ENCODE data around the gene MIF.
"Not testable (repeated sequence)": the region's sequence is repeated elsewhere in the genome, so short reads cannot be mapped to it uniquely, and the experiment has no call there.

MIF gene

DNA sequence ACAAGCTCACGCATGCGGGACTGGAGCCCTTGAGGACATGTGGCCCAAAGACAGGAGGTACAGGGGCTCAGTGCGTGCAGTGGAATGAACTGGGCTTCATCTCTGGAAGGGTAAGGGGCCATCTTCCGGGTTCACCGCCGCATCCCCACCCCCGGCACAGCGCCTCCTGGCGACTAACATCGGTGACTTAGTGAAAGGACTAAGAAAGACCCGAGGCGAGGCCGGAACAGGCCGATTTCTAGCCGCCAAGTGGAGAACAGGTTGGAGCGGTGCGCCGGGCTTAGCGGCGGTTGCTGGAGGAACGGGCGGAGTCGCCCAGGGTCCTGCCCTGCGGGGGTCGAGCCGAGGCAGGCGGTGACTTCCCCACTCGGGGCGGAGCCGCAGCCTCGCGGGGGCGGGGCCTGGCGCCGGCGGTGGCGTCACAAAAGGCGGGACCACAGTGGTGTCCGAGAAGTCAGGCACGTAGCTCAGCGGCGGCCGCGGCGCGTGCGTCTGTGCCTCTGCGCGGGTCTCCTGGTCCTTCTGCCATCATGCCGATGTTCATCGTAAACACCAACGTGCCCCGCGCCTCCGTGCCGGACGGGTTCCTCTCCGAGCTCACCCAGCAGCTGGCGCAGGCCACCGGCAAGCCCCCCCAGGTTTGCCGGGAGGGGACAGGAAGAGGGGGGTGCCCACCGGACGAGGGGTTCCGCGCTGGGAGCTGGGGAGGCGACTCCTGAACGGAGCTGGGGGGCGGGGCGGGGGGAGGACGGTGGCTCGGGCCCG lies at the start of gene MIF:
TSS of gene MIF (plus strand) at position 439 of the 765 bp plus-strand sequence. CDS start at position 531, 92 bp downstream.
- DNase-seq, result peak; percentile 90

DNA sequence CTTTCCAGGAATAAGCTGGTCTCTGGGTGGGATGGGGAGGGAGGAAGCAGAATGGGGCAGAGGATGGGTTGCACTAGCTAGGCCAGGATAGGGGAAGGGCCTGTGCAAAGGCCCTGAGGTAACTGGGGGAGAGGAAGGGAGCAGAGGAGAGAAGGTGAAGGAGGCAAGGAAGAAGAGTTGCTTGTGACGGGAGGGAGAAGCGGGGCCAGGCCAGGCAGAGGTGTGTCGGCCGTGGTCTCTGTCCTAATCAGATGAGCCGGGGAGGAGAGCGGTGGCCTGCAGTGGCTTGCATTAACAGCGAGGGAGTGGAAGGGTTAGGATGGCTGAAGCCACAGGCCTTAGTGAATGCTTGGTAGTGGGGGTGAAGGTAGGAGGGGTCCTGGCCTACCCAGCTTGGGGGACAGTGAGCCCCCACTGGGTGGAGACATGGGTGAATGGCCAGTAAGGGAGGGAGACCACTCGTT lies 49.4 kb upstream of the MIF start:
- no peak for DNase-seq

DNA sequence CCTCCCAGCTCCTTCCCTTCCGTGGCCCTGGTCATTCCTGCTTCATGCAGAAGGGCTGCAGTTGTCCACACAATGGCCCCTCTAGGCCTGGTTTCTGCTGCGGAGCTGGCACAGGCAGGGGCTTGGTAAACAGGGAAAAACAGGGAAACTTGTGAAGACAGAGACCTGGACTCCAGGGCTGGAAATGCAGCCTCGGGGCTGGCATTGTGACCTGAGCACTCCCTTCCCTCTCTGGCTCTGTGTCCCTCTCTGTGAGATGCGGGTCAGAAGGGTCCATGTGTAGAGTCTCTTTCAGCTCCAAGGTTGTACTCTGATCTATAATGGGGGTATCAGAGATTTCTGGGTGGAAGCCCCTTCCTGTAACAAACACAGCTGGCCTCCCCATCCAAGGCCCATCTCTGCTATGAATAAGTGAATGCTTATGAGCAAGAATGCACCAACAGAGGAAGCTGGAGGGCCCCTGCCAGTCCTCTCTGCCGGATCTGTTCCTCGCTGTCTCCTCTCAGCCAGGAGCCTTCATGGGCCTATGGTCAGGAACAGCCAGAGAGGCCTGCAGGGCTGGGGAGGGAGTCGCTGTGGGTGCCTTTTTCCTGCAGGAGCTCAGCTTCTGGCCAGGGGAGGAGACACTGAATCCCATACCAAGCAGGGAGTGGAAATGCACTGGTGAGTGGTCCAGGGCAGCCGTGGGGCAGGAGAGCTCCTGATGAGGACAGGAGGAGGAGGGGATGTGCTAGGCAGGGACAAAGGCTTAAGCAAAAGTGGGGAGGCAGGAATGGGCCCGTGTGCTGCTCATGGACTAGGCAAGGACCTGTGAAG lies 48.7 kb upstream of the MIF start:
- DNase-seq, result no peak

DNA sequence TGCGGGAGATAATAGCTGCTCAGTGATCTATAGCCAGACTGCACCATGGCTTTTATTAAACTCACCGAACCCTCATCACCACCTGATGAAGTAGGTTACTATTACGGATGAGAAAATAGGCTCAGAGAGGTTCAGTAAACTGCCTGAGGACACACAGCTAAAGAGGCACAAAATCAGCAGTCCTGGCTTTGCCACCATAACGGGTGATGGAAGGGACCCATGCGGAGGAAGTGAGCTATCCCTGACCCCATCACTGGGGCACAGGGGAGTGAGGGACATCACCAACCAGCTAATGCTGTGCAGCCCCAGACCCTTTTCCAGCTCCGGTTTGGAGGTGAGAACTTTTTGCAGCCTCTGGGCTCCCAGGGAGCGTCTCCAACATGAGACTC lies 48.1 kb upstream of the MIF start:
- DNase-seq, result no peak

DNA sequence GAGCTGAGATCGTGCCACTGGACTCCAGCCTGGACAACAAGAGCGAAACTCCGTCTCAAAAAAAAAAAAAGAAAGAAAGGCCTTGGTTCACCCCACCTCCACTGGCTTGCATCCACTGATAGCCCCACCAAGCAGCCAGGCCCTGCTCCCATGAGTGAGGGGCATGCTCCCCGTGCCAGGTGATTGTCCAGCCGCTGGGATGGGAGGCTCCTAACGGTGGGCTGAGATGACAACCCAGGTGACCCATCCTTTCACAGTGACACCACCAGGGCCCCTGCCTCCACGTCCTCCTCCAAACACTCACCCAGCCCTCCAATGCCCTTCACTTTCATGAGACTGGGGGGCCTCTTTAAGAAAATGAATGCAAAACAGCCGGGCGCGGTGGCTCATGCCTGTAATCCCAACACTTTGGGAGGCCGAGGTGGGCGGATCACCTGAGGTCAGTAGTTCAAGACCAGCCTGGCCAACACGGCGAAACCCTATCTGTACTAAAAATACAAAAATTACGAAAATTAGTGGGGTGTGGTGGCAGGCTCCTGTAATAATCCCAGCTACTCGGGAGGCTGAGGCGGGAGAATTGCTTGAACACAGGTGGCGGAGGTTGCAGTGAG lies 46.8 kb upstream of the MIF start:
- no peak for DNase-seq

DNA sequence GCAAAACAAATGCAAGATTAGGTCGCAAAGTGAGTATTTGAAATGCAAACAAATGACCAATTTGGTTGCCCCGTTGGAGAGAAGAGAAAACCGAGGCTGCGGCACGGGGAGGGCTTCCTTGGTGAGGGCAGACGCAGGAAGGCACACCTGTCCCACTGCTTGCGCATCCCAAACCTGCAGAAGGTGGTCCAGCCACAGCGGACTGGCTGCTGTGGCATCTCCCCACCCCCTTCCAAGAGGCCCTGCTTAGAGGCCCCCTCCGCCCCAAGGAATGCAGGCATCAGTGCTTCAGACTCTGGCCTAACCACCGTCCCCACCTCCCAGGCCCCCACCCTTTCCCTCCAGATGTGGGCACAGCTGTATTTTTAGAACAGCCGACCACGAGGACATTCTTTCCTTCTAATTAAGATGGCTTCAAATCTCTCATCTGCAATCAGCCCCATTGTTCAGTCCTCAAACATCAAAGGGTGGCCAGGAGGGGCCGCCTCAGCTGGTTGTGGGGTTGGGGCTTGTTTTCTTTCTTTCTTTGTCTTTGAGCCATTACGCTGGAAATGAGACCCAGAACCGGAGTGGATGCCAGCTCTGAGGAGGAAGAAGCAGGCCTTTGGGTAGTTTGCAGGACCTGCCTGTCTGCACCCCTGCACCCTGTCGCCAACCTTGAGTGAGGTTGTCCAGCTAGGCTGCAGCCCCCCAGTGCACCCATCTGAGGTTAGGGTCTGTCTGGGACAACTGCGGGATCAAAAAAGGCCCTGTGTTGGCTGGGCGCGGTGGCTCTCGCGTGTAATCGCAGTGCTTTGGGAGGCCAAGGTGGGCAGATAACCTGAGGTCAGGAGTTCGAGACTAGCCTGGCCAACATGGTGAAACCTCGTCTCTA lies 46.0 kb upstream of the MIF start:
- DNase-seq, result no peak

DNA sequence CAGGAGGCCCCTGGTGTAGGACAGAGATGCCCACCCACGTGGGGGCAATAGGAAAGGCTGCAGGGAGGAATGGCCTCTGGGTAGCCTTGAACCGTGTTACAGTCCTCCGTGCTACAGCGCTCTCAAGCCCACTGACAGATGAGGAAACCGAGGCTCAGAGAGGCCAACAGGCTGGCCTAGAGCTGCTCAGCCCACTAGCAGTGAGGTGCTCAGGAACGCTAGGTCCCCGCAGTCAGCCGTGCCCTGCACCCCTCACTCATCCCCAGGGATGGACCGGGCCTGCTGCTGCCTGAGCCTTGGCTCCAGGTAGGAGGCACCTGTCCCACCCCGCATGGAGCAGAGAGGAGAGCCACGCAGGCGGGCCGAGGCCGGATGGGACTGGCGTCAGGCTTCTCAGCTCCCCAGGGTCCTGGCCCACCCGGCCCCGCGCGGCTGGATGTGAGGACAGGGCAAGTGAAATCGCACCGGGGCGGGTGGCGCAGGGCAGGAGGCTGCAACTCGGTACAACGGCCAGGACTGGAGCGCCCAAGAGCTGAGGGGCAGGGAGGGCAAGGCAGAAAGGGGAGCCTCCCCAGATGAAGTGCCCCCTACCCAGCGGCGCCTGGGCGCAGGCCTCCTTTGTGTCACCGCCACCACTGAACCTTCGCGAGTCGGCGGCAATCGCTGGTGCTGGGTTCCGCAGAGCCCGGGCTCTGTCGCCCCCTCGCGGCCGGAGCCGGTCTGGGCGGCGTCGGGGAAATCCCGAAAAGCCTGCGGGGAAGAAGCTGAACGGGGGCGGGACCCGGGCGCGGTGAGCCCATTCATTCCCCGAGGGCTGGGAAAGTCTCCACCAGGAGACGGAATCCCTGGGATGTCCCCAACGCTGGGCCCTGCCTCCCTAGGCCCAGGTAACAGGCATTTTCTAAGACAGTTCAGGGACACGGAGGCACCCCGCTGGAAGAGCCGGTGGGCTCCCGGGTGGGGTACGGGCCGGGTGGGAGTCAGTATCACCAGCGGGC lies 44.9 kb upstream of the MIF start:
- DNase-seq, result peak; percentile 57

DNA sequence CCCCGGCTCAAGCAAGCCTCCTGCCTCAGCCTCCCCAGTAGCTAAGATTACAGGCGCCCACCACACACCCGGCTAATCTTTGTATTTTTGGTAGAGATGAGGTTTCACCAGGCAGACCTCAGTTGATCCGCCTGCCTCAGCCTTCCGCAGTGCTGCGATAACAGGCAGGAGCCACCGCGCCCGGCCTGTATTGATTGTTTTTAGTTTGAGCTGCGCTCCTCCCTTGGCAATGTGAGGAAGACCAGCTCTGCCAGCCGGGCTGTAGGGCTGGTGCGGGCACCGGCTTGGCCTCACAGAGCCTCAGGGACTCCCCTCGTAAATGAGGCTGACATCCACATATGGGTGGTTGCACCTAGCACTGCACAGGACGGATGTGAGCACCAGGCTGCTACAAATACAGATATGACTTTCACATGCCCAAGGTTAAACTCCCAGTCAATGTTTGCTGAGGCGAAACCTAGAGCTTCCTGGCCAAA lies 44.0 kb upstream of the MIF start:
- no peak for DNase-seq

DNA sequence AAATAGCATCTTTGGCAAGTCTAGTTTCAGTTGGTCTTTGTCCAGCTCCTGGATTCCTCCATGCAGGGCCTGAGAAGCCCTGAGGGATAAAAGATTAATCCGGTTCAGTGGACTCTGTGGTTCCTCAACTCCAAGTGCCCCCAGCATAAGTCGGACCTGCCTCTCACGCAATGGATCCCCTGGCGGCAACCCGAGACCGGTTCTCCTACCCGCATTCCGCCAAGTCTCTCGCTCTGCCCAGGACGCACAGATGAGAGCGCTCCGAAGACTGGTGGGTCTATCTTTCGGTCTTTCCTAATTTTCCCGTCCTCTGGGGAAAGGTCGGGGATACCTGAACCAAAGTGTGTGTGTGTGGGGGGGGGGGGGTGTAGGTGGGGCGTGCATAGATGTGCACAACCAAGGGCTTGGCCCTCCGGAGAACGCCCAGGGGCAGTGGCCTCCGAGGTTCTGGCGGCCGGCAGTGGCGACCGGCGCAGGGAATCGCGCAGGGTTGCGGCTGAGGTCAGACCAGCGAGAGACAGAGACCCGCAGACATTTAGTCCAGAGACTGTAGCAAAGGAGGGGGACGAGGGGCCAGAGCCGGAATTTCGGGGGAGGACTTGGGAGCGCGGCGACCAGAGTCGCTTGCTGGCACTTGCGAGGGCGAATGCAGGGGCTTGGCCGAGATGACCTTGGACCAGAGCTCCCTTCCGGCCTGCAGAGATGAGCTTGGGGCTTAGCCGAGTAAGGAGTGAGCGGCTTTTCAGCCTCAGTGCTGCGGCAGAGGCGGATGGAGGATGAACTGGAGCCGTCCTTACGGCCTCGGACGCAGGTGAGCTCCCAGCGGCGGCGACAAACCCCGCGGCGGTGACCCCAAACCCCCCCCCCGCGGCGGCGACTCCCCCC lies 37.2 kb upstream of the MIF start:
- peak; percentile 46 for DNase-seq

DNA sequence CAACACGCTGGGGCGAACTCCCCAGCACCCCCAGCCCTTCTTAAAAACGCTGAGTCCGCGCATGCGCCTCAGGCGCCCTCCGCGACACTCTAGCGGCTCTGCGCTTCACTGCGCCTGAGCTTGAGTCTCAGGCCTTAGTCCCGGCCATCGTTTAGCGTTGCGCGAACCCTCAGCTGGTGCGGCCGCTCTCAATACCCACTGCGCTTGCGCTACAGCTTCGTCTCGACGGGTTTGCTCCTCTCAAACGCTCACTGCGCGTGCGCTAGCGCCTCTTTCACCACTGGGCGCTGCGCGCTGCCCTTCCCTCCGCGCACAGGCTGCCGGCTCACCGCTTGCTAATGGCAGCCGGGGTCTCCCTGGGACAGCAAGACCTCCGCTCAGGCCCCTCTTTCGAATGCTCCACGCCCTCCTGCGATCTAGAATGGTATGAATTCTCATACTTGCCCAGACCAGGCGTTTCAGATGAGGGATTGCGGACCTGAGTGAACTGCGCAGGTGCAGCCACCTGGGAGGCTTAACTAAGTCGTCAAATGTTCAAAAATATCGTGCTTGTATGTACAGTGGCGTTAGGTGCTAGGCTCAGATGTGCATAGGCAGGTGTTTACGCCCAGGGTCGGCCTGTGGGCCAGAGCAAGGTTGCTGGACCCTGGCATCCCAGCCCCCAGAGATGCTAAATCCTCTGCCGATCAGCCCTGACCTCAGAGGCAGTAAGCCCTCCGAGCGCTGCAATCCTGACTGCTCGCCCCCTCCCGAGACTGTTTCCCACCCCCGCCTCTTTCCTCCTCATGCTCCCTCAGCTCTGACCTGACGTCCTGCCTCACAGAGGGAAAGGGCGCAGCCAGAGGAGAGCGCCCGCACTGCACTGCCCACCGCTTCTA lies 36.3 kb upstream of the MIF start, which contains the start of gene SLC2A11:
TSS of gene SLC2A11 (plus strand) at position 270 of the 878 bp plus-strand sequence. CDS start at position 395, 125 bp downstream.
- peak; percentile 97 for DNase-seq

DNA sequence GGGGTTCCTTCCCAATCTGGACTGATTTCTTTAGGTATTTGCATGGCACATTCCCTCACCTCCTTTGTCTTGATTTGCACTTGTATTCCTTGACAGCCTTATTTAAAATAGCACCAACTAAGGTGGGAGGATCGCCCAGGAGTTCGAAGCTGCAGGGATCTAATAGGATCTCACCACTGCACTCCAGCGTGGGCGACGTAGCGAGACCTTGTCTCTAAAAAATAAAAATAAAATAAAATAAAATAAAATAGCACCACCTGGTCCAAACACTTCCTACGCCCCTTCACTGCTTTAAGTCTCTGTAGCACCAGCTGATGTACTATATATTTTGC lies 35.7 kb upstream of the MIF start:
- no peak for DNase-seq

DNA sequence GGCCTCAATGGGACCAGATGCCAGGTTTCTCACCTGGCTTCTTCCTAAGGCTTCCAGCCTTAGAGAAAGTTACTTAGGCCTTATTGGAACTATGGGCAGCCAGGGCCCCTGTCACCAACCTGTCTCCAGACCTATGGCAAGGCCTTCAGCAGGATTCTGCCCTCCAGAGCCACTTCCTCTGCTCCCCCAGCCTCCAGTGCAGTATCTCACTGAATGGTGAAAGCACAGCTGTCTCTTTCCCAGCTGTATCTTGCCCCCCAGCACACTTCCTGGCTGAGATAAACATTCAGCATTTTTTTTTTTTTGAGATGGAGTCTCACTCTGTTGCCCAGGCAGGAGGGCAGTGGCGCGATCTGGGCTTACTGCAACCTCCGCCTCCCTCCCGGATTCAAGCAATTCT lies 35.0 kb upstream of the MIF start:
- DNase-seq, result no peak

DNA sequence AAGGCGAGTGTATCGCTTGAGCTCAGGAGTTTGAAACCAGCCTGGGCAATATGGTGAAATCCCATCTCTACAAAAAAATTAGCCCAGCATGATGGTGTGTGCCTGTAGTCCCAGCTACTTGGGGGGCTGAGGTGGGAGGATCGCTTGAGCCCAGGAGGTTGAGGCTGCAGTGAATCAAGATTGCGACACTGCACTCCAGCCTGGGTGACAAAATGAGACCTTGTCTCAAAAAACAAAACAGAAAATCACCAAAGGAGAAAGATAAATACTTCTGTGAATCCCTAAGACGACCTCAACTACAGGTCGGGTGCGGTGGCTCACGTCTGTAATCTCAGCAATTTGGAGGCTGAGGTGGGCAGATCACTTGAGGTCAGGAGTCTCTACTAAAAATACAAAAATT lies 34.0 kb upstream of the MIF start:
- DNase-seq, result not testable (repeated sequence)

DNA sequence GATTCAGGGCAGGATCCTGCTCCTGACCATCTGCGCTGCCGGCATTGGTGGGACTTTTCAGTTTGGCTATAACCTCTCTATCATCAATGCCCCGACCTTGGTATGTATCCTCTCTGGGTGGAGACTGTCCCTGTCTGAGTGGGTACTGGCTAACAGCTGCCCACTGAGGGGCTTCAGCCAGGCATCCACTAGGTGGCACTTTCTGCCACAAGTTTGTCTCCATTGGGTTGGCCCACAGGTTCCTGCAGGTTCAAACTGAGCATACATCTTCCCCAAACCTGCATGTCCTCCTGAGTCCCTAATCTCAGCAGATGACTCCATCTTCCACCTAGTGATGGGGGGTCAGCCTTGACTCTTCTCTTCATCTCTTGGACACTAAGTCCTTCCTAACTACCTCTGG lies 32.1 kb upstream of the MIF start:
- DNase-seq, result peak; percentile 50

DNA sequence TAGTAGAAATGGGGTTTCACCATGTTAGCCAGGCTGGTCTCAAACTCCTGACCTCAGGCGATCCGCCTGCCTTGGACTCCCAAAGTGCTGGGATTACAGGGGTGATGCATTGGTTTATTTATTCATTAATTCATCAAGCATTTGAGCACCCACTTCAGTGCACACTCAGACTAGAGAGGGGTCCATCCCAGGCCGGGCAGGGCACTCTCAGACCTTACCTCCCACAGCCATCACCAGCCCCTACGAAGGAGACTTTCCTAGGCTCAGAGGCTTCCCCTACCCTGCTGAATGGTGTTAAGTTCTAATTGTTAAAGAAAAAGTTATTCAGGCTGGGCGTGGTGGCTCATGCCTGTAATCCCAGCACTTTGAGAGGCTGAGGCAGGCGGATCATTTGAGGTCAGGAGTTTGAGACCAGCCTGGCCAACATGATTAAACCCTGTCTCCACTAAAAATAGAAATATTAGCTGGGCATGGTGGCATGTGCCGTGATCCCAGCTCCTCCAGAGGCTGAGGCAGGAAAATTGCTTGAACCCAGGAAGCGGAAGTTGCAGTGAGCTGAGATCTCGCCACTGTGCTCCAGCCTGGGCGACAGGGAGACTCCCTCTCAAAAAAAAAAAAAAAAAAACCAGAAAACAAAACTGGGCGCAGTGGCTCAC lies 29.6 kb upstream of the MIF start:
- DNase-seq, result not testable (repeated sequence)

DNA sequence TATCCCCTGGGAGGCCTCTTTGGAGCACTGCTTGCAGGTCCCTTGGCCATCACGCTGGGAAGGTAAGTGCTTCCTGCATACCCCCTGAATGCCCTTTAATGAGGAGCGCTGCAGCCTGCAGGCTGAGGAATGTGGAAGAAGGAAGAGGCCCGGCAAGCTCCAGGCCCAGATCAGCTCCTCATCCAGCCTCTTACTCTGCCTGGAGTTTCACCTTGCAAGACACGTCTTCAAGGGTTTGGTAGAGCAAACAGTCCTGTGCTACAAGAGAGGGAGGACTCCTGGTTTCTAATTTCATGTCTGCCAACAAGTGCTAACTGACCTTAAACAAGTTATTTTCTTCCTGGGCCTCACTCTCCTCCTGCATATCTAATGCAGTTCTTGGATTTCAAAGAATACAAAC lies 25.6 kb upstream of the MIF start:
- no peak for DNase-seq

DNA sequence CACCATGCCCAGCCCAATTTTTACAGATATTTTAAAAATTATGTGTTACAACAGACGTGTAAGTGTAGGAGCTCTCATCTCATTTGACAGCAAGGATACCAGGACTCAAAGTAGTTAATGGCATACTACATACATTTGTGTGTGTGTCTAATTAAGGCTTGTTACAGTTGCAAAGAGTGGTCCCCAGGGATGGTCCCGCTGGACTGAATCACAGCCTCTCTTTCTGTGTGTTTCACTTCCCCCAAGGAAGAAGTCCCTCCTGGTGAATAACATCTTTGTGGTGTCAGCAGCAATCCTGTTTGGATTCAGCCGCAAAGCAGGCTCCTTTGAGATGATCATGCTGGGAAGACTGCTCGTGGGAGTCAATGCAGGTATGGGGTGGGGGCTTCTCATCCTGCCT lies 19.3 kb upstream of the MIF start:
- DNase-seq, result no peak

DNA sequence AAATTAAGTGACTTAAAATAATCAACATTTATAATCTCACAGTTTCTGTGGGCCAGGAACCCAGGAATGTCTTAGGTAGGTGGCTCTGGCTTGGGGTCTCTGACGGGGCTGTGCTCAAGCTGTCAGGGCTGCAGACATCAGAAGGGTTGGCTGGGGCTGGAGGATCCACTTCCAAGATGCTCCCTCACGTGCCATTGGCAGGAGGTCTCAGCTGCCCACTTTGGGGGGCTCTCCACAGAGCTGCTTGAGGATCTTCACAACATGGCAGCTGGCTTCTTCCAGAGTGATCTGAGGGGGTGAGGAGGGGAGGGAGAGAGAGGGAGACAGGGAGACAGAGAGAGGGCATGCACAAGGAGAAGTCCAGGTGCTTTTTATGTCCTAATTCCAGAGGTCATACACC lies 18.4 kb upstream of the MIF start:
- no peak for DNase-seq

DNA sequence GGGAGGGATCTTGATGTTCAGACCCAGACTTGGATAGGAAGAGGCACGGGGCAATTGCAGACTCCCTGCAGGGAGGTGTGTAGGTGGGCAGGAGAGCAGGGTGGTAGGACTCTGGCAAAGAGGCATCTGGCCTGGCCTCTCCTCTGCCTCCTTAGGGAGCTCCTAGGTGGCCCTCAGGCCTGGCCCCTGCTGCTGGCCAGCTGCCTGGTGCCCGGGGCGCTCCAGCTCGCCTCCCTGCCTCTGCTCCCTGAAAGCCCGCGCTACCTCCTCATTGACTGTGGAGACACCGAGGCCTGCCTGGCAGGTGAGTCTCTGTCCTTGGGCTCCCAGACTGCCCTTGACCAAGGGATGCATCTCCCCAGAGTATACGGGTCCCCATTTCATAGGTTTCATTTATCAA lies 16.6 kb upstream of the MIF start:
- DNase-seq, result no peak

Measured in HCEC 1CT (cell line).